Subcutaneous abdominal adipose tissue (tissue), 5 donors: ENCODE results near the gene GUF1.

Experiments
- H3K27ac ChIP-seq: one replicate; pipeline ENCODE4 v1.7.0; 2013; ENCODE audit warnings: low read depth, mild to moderate bottlenecking, inconsistent platforms, low read length, moderate library complexity
- H3K27me3 ChIP-seq, 5 donors: one replicate each; pipeline ENCODE4 v1.7.0; 2013; ENCODE audit warnings: low read length in 5 of 5, inconsistent platforms in 1 of 5; ENCODE audit not compliant: control insufficient read depth in 5 of 5, insufficient read depth in 4 of 5
- H3K36me3 ChIP-seq, 5 donors: one replicate each; pipeline ENCODE4 v1.7.0; 2013; ENCODE audit warnings: low read length in 5 of 5; ENCODE audit not compliant: control insufficient read depth in 5 of 5, insufficient read depth in 5 of 5
- H3K4me1 ChIP-seq, 5 donors: one replicate each; pipeline ENCODE4 v1.7.0; 2013; ENCODE audit warnings: low read length in 5 of 5, mild to moderate bottlenecking in 3 of 5, moderate library complexity in 1 of 5; ENCODE audit not compliant: control insufficient read depth in 5 of 5, insufficient read depth in 5 of 5
- H3K4me3 ChIP-seq, 5 donors: one replicate each; pipeline ENCODE4 v1.7.0; 2013; ENCODE audit warnings: low read length in 5 of 5, low read depth in 1 of 5
- H3K9ac ChIP-seq, 5 donors: one replicate each; pipeline ENCODE4 v1.7.0; 2013; ENCODE audit warnings: low read length in 5 of 5, mild to moderate bottlenecking in 4 of 5, moderate library complexity in 3 of 5
- H3K9me3 ChIP-seq, 5 donors: one replicate each; pipeline ENCODE4 v1.7.0; 2013; ENCODE audit warnings: low read length in 5 of 5; ENCODE audit not compliant: control insufficient read depth in 5 of 5
- donor health status: healthy.
- donor health status: healthy.
- donor health status: healthy.
- donor health status: healthy.
- donor health status: healthy.

The GUF1 gene

DNA sequence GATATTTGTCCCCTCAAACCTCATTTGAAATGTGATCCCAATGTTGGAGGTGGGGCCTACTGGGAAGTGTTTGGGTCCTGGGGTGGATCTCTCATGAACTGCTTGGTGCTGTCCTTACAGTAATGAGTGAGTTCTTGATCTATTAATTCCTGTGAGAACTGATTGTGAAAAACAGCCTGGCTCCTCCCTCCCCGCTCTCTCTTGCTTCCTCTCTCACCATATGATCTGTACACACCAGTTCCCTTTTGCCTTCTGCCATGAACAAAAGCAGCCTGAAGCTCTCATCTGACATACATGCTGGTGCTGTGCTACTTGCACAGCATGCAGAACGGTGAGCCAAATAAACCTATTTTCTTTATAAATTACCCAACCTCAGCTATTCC is 15.6 kb upstream of the GUF1 start:
- Histone ChIP-seq H3K36me3 (no peaks in the 10 kb centered on the region), H3K9me3 (no peaks in the 10 kb centered on the region), H3K9ac (no peak overlapping the region), H3K27ac (no peak overlapping the region), H3K4me1 (no peaks in the 10 kb centered on the region), H3K27me3 (no peaks in the 10 kb centered on the region), H3K4me3 (no peak overlapping the region)

DNA sequence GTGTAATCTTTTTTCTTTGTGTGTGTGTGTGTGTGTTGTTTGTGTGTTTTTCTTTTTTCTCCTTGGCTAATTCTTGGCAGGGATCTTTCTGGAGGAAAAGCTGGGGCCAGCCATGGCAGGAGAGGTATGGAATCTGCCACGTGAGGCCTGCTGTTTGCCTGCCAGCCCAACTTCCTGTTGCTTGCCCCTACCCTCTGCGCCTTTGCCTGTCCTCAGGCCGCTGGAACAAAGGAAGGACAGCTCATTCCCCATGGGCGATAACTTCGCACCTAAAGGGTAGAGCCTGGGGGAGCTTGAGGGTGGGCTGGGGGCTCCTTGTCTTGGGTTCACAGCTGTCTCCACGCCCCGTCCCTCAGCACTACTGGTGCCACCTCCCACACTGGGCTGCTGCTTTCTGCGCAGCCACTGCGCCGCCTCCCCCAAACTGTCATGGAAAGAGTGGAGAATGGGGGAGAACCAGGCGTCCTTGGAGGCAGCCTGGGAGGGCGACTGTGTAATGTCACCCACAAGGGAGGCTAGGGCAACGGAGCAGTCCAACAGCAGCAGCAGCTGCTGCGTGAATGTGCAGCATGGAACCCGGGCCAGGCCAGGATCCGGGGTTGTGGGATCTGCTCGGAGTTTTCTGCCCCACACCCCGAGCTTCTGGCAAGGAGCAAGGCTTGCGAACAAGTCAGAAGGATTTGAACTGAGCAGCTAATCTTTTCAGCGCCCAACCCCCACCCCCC is 14.5 kb upstream of the GUF1 start:
- Histone ChIP-seq H3K27me3 (no peaks in the 10 kb centered on the region), H3K9ac (no peak overlapping the region), H3K36me3 (no peaks in the 10 kb centered on the region), H3K4me3 (no peak overlapping the region), H3K4me1 (no peaks in the 10 kb centered on the region), H3K27ac (no peak overlapping the region), H3K9me3 (no peaks in the 10 kb centered on the region)

DNA sequence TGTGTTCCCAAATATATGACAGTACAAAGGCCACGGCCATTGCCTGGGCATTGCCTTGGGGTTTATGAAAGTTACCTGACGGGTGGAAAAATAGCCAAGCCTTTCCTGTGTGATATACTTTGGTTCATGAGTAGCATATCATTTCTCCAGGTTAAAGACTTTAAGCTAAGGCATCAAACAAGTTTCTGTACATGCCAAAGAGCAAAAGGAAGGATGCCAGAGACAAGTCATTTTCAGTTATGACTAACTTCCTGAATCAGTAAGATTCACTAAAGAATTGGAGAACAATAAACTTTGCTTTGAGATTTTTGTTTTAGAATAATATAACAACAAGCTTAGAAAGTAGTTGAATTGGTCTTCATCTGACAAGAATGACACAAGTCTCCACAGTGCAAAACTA is 9.7 kb upstream of the GUF1 start:
- no peaks in the 10 kb centered on the region for H3K36me3 ChIP-seq
- H3K9ac ChIP-seq = no peak overlapping the region
- H3K4me3 ChIP-seq = no peak overlapping the region
- H3K9me3 ChIP-seq = no peaks in the 10 kb centered on the region
- H3K27ac ChIP-seq = no peak overlapping the region
- no peaks in the 10 kb centered on the region for H3K27me3 ChIP-seq
- H3K4me1 ChIP-seq = no peaks in the 10 kb centered on the region

DNA sequence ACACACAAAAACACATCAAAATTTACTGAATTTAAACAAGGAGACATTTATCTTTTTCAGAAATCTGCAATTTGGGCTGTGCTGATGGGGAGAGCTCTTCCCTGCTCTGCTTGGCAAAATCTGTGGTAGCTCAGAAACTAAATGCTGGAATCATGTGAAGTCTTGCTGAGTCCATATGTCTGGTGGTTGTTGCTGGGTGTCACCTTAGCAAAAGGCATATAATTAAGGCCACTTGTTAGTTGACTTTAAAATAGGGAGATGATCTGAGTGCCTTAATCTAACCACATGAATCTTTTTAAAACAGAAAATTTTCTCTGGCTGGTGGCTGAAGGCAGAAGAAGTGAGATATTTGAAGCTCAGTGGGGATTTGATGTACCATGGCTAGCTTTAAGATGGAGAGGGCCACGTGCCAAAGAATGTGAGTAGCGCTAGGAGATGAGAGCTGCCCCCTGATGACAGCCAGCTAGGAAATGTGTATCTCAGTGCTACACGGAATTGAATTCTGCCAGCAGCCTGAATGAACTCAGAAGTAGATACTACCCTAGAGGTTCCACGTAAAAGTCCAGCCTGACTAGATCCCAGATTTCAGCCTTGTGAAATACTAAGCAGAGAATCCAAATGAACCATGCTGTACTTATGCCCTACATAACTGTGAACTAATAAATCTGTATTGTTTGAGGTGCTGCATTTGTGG is 7.6 kb upstream of the GUF1 start:
- no peak overlapping the region for H3K27ac ChIP-seq
- H3K4me3 ChIP-seq = no peak overlapping the region
- no peaks in the 10 kb centered on the region for H3K36me3 ChIP-seq
- no peaks in the 10 kb centered on the region for H3K9me3 ChIP-seq
- H3K4me1 ChIP-seq = no peaks in the 10 kb centered on the region
- no peak overlapping the region for H3K9ac ChIP-seq
- no peaks in the 10 kb centered on the region for H3K27me3 ChIP-seq

DNA sequence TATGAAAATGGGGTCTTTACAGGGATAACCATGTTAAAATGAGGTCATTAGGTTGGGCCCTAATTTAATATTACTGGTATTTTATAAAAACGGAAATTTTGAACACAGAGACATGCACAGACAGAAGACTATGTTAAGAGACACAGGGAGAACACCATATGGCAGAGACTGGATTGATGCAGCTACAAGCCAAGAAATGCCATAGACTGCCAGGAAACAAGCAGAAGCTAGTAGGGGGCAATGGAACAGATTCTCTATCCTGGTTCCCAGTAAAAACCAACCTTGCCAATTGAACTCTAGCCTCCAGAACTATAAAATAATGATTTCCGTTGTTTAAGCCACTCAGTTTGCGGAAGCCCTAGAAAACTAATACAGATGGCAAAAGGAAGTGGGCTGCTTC is 6.6 kb upstream of the GUF1 start:
- no peaks in the 10 kb centered on the region for H3K4me1 ChIP-seq
- H3K9ac ChIP-seq = no peak overlapping the region
- no peaks in the 10 kb centered on the region for H3K27me3 ChIP-seq
- H3K4me3 ChIP-seq = no peak overlapping the region
- no peaks in the 10 kb centered on the region for H3K9me3 ChIP-seq
- H3K36me3 ChIP-seq = no peaks in the 10 kb centered on the region
- H3K27ac ChIP-seq = no peak overlapping the region

DNA sequence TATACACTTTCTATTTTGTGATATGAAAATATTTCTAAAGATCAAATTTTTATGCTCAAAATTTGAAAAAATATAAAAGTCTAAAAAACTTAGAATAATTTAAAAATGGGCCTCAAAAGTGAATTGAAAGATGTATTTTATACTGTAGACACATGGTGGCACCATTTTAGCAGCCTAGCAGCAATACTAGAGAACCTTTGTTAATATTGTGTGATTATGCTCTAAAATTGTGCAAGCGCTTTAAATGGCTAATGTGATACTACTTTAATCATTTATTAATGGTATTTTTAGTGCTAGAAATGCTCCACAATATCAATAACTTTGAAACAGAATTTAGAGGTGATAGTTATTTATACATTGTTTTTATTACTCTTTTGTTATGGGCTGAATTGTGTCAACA is 3.7 kb upstream of the GUF1 start:
- Histone ChIP-seq H3K36me3 (no peaks in the 10 kb centered on the region), H3K4me3 (no peak overlapping the region), H3K27ac (no peak overlapping the region), H3K27me3 (no peaks in the 10 kb centered on the region), H3K4me1 (peaks cover 2 to 17% (median 15%) of the 10 kb centered on the region in 5 donors), H3K9me3 (no peaks in the 10 kb centered on the region), H3K9ac (no peak overlapping the region)

DNA sequence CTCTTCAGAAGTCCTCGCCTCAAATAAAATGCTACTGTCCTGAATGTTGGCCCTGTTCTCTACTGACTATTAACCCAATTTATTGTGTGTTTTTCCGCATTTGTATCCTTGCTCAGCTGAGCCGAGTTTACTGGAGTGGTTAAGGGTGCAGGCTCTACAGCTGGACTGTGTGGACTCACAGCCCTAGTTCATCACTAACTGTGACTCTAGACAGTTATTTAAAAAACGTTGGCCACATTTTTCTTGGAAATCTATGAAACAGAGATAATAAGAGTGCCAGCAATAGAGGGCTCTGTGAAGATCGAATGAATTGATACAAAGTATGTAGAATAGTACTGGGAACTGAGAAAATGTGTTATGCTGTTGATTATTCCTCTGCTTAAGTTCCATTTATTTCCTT is 2.9 kb upstream of the GUF1 start:
- Histone ChIP-seq H3K27me3 (no peaks in the 10 kb centered on the region), H3K4me1 (peaks cover 2 to 25% (median 24%) of the 10 kb centered on the region in 5 donors), H3K4me3 (no peak overlapping the region), H3K9ac (no peak overlapping the region), H3K9me3 (no peaks in the 10 kb centered on the region), H3K36me3 (no peaks in the 10 kb centered on the region), H3K27ac (no peak overlapping the region)

DNA sequence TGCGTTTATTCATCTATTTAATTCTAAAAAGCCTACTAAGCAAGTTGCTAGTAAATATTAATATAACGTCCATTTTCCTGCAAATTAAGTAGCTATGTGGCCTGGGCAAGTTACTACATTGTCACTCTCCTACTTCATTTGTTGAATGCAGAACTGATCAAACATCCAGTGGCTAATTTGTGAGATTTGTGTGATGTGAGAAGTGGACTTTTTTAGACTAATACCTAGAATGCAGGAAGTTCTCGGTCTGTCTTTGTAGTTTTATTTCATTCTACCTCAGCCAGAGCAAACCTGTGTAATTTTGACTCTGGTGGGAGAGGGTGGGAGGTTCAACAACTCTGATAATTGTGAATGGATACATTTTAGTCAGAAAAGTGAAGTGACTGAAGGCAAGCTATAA is 840 bp downstream of the GUF1 start:
- H3K9me3 ChIP-seq = no peaks in the 10 kb centered on the region
- H3K4me1 ChIP-seq = peaks cover 2 to 25% (median 24%) of the 10 kb centered on the region in 5 donors
- H3K27me3 ChIP-seq = no peaks in the 10 kb centered on the region
- H3K27ac ChIP-seq = peak overlapping the region; percentile 92
- H3K4me3 ChIP-seq = peak overlapping the region; percentile 94 to 100 (median 98)
- H3K9ac ChIP-seq = peak overlapping the region; percentile 85 to 99 (median 94)
- H3K36me3 ChIP-seq = peaks cover 5 to 24% (median 16%) of the 10 kb centered on the region in 5 donors

DNA sequence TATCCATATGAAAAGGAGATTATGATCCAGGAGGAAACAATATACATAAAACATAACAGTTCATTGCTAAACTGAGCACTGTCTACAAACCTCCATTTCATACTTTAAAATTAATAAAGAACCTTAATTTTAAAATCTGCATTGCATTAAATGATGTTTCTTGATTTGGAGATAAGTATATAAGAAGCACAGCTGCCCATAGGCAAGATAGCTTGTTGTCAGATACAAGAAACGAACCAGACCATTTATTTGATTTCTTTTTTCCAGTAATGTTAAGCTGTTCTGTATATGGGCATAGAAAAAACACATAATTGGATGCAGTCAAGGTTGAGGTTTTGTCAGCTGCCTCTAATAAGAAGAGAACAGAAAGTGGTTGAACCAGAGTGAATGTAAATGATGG is 6.4 kb downstream of the GUF1 start:
- Histone ChIP-seq H3K36me3 (peaks cover 32 to 77% (median 66%) of the 10 kb centered on the region in 5 donors), H3K4me3 (no peak overlapping the region), H3K27ac (no peak overlapping the region), H3K9me3 (no peaks in the 10 kb centered on the region), H3K27me3 (no peaks in the 10 kb centered on the region), H3K9ac (no peak overlapping the region), H3K4me1 (peaks cover 0 to 7% (median 6%) of the 10 kb centered on the region in 5 donors)

DNA sequence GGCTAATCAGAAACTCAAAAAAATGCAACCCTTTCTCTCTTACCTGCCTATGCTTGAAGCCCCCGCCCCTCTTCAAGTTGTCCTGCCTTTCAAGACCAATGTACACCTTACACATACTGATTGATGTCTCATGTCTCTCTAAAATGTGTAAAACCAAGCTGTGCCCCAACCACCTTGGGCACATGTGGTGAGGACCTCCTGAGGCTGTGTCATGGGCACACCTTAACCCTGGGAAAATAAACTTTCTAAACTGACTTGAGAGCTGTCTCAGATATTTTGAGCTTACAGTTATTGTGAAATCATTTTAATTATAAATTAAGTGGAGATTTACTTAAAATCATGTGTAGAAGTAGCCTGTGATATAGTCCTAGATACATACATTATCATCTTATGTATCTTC is 22.2 kb downstream of the GUF1 start:
- Histone ChIP-seq H3K36me3 (peaks cover 41 to 83% (median 52%) of the 10 kb centered on the region in 5 donors), H3K9ac (no peak overlapping the region), H3K4me3 (no peak overlapping the region), H3K9me3 (no peaks in the 10 kb centered on the region), H3K27ac (no peak overlapping the region), H3K4me1 (no peaks in the 10 kb centered on the region), H3K27me3 (no peaks in the 10 kb centered on the region)
